DMS53 treated with DMSO at 0.1 percent for 48 hours (cell line): ENCODE results near the gene PPP2R5B.

Source experiments
- DNase-seq: peaks from one replicate; lab custom pipeline; 2025; ENCODE audit not compliant: unreplicated experiment; lab: John Stamatoyannopoulos, UW

The PPP2R5B gene

GRCh38 chr11:64928957-64929356 is 4.5 kb downstream of the PPP2R5B start:
- no peak for DNase-seq

GRCh38 chr11:64929625-64930024 is 5.1 kb downstream of the PPP2R5B start:
- no peak for DNase-seq

- no peak for DNase-seq
Observed at GRCh38 chr11:64930340-64930739, 5.9 kb downstream of the PPP2R5B start.

- DNase-seq, result no peak
Observed at GRCh38 chr11:64931290-64931689, 6.8 kb downstream of the PPP2R5B start.

GRCh38 chr11:64932324-64932723 is 7.8 kb downstream of the PPP2R5B start:
- no peak for DNase-seq

- no peak for DNase-seq
Observed at GRCh38 chr11:64933213-64933934, 8.9 kb downstream of the PPP2R5B start.

GRCh38 chr11:64933935-64934681 is 9.6 kb downstream of the PPP2R5B start:
- no peak for DNase-seq

- no peak for DNase-seq
Observed at GRCh38 chr11:64934682-64935358, 10.3 kb downstream of the PPP2R5B start.

GRCh38 chr11:64935359-64936081 is 11.0 kb downstream of the PPP2R5B start, which contains the start of gene GPHA2:
TSS of gene GPHA2 (minus strand) at chr11:64935893. CDS start at chr11:64935460, 433 bp downstream.
- no peak for DNase-seq

- no peak for DNase-seq
Observed at GRCh38 chr11:64936539-64936938, 12.1 kb downstream of the PPP2R5B start.

- no peak for DNase-seq
Observed at GRCh38 chr11:64947208-64947814, 22.8 kb downstream of the PPP2R5B start.

- no peak for DNase-seq
Observed at GRCh38 chr11:64951529-64951928, 27.0 kb downstream of the PPP2R5B start.

GRCh38 chr11:64954201-64954600 is 29.7 kb downstream of the PPP2R5B start:
- DNase-seq, result no peak

- DNase-seq, result no peak
Observed at GRCh38 chr11:64959498-64959897, 35.0 kb downstream of the PPP2R5B start.

GRCh38 chr11:64960719-64961118 is 36.2 kb downstream of the PPP2R5B start:
- no peak for DNase-seq

- DNase-seq, result no peak
Observed at GRCh38 chr11:64963072-64963631, 38.7 kb downstream of the PPP2R5B start.

GRCh38 chr11:64967375-64967774 is 42.9 kb downstream of the PPP2R5B start:
- no peak for DNase-seq

- DNase-seq, result peak; percentile 92
Observed at GRCh38 chr11:64969209-64969608, 44.7 kb downstream of the PPP2R5B start.

GRCh38 chr11:64970731-64971151 is 46.3 kb downstream of the PPP2R5B start:
- no peak for DNase-seq
